B cell (primary cell): Measurements from ENCODE around the gene SRXN1. TPM values are rescaled to one million over a fixed set of nuclear protein-coding genes. Genes with fewer than 3 reads are reported as not detected.

Experiments
- ATAC-seq: fragments of 200-7000 bp; cut with Tn5 transposase; one replicate; pipeline ENCODE4 v1.10.0; 2021; ENCODE audit warnings: low read depth, mild to moderate bottlenecking, moderate number of reproducible peaks, moderate library complexity
- CTCF ChIA-PET: fragments of 350-600 bp; sonication (Branson Sonifier 250); formaldehyde crosslinking; loops from one replicate; lab custom pipeline; 2021; ENCODE audit warnings: antibody characterized with exemption, inconsistent platforms; lab: Charles Lee
- POLR2A ChIA-PET: fragments of 350-600 bp; sonication (Branson Sonifier 250); formaldehyde crosslinking; loops from one replicate; lab custom pipeline; 2021; ENCODE audit warnings: antibody characterized with exemption; lab: Charles Lee
- DNase-seq: peaks from one replicate; pipeline ENCODE4 v3.0.0; 2013
- H2AFZ ChIP-seq: 2 replicates; pipeline ENCODE4 v1.6.1; 2012; ENCODE audit warnings: mild to moderate bottlenecking, low read depth, low read length; ENCODE audit not compliant: insufficient read depth, poor library complexity, severe bottlenecking
- H3K27ac ChIP-seq, 2 donors: 1 replicate in 1 of 2; 2 replicates in 1 of 2; pipeline ENCODE4 v1.5.1; 2012 to 2013; ENCODE audit warnings: low read length in 2 of 2, mild to moderate bottlenecking in 2 of 2, moderate library complexity in 1 of 2
- H3K27me3 ChIP-seq, 4 experiments: fragments of 200-600 bp in 1 of 4; sonication (generic) in 1 of 4; replicated peaks in 1 of 4; 1 replicate in 2 of 4; 2 replicates in 2 of 4; pipeline versions ENCODE4 v1.6.1 to v1.7.0; 2013 to 2016; ENCODE audit warnings: low read length in 3 of 4, mild to moderate bottlenecking in 2 of 4, mixed read lengths in 1 of 4, moderate library complexity in 1 of 4; ENCODE audit not compliant: insufficient read depth in 4 of 4, control insufficient read depth in 3 of 4; ENCODE audit errors: control extremely low read depth in 1 of 4
- H3K36me3 ChIP-seq, 2 experiments: replicated peaks in 1 of 2; 1 replicate in 1 of 2; 2 replicates in 1 of 2; pipeline versions ENCODE4 v1.6.1 to v1.7.1; 2013; ENCODE audit warnings: low read length in 1 of 2; ENCODE audit not compliant: insufficient read depth in 2 of 2, control insufficient read depth in 1 of 2; ENCODE audit errors: control extremely low read depth in 1 of 2, extremely low read depth in 1 of 2
- H3K4me1 ChIP-seq, 2 donors: fragments of 200-600 bp in 1 of 2; sonication (generic) in 1 of 2; 1 replicate in 1 of 2; 2 replicates in 1 of 2; pipeline versions ENCODE4 v1.5.1 to v1.6.1; 2013 to 2017; ENCODE audit warnings: low read length in 2 of 2; ENCODE audit not compliant: control insufficient read depth in 2 of 2, insufficient read depth in 2 of 2
- H3K4me2 ChIP-seq: replicated peaks from 2 replicates; pipeline ENCODE3; 2012; ENCODE audit warnings: mild to moderate bottlenecking, low read depth, low read length; ENCODE audit not compliant: poor library complexity, severe bottlenecking
- H3K4me3 ChIP-seq, 5 experiments: fragments of 200-600 bp in 1 of 5; sonication (generic) in 1 of 5; 1 replicate in 3 of 5; 2 replicates in 2 of 5; pipeline versions ENCODE4 v1.5.1 to v1.7.0; 2011 to 2016; ENCODE audit warnings: low read length in 4 of 5, mild to moderate bottlenecking in 4 of 5, low read depth in 2 of 5, control low read depth in 1 of 5, moderate library complexity in 1 of 5; ENCODE audit not compliant: insufficient read depth in 1 of 5; ENCODE audit errors: control extremely low read depth in 1 of 5, extremely low read depth in 1 of 5
- H3K79me2 ChIP-seq: fragments of 200-600 bp; sonication (generic); one replicate; pipeline ENCODE4 v1.6.0; 2016; ENCODE audit warnings: low read length; ENCODE audit not compliant: control insufficient read depth, insufficient read depth
- H3K9ac ChIP-seq: fragments of 200-600 bp; sonication (generic); 2 replicates; pipeline ENCODE4 v1.6.1; 2017; ENCODE audit warnings: mild to moderate bottlenecking, low read length, moderate library complexity
- H3K9me3 ChIP-seq, 3 donors: one replicate each; pipeline versions ENCODE4 v1.6.1 to v1.7.1; 2013; ENCODE audit warnings: low read length in 2 of 3; ENCODE audit not compliant: control insufficient read depth in 2 of 3, insufficient read depth in 1 of 3; ENCODE audit errors: control extremely low read depth in 1 of 3
- H4K20me1 ChIP-seq: 2 replicates; pipeline ENCODE4 v1.6.0; 2012; ENCODE audit warnings: mild to moderate bottlenecking, low read length; ENCODE audit not compliant: insufficient read depth, control insufficient read depth, poor library complexity, severe bottlenecking
- H3K27ac Mint-ChIP-seq: one replicate; pipeline ENCODE4 v1.8.0; 2021; ENCODE audit warnings: mixed read lengths
- H3K27me3 Mint-ChIP-seq: one replicate; pipeline ENCODE4 v1.8.0; 2021; ENCODE audit warnings: mixed read lengths
- H3K4me1 Mint-ChIP-seq: one replicate; pipeline ENCODE4 v1.8.0; 2021; ENCODE audit warnings: mixed read lengths
- H3K4me3 Mint-ChIP-seq: one replicate; pipeline ENCODE4 v1.8.0; 2021; ENCODE audit warnings: mixed read lengths
- H3K9me3 Mint-ChIP-seq: one replicate; pipeline ENCODE4 v1.8.0; 2022; ENCODE audit warnings: mixed read lengths; ENCODE audit not compliant: insufficient read depth
- CTCF ChIP-seq: fragments of 200-600 bp; IDR thresholded peaks from one replicate; pipeline ENCODE4 v1.8.0; 2022; ENCODE audit warnings: antibody characterized with exemption, mild to moderate bottlenecking
- EZH2 ChIP-seq: IDR thresholded peaks from 2 replicates; pipeline ENCODE4 v1.6.1; 2012; ENCODE audit warnings: borderline replicate concordance, low read depth, mild to moderate bottlenecking, moderate library complexity, low read length; ENCODE audit not compliant: insufficient read depth, poor library complexity, severe bottlenecking
- WGBS: methylation state at CpG from one replicate; pipeline ENCODE4 v1.1.5; 2013; ENCODE audit warnings: missing lambda C conversion rate; ENCODE audit not compliant: insufficient coverage; 5-methylcytosine and 5-hydroxymethylcytosine counted together
- intact Hi-C: fragments of 100-400 bp; cut with micrococcal nuclease; formaldehyde crosslinking; loops from one replicate; pipeline ENCODE4 v1.10.0; 2022
- polyA plus RNA-seq: library from polyadenylated mRNA; depleted of rRNA; stranded (reverse); fragments of >200 nt; gene quantifications from 2 replicates; pipeline ENCODE4 v1.2.3, GENCODE V29; 2012
- total RNA-seq, 2 donors: library from RNA; stranded (reverse); fragments of 120-200 nt in 1 of 2; gene quantifications; 1 replicate in 1 of 2; 2 replicates in 1 of 2; pipeline versions ENCODE4 v1.2.3 to v1.2.4, GENCODE V29; 2013 to 2022

SRXN1 gene
- total and polyA plus RNA-seq, 2 donors (not counting 1 experiment from before 2014, with no cell fraction given): 1.3 to 4.5 TPM

DNA sequence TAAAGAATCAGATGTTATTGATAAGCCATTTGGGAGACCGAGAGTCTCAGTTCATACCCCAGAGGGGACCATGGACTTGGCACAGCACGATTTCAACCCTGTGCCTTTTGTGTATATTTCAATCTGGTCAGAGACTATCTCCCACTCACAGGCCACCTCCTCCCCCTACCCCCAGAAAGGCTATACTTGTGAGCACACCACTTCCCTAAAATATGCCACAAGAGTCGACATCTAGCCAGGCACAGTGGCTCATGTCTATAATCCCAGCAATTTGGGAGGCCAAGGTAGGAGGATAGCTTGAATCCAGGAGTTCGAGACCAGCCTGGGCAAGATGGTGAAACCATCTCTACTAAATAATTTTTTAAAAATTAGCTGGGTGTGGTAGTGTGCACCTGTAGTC lies 29.3 kb downstream of the SRXN1 start:
- H4K20me1 ChIP-seq: no peaks in the 10 kb centered on the region
- no peaks in the 10 kb centered on the region for H3K4me1 Mint-ChIP-seq
- H3K27ac ChIP-seq: no peak overlapping the region
- no peak overlapping the region for H3K27ac Mint-ChIP-seq
- H3K36me3 ChIP-seq: no peaks in the 10 kb centered on the region
- no peak overlapping the region for H3K4me2 ChIP-seq
- peaks cover 0 to 3% (median 0%) of the 10 kb centered on the region in 3 donors for H3K9me3 ChIP-seq
- H3K4me3 ChIP-seq: no peak overlapping the region
- H2AFZ ChIP-seq: no peak overlapping the region
- intact Hi-C loops: no loop called here
- H3K27me3 ChIP-seq: peaks cover 0 to 5% (median 3%) of the 10 kb centered on the region in 4 experiments
- CTCF ChIA-PET: no interaction called here
- H3K4me1 ChIP-seq: no peaks in the 10 kb centered on the region
- TF ChIP-seq CTCF (no peak), EZH2 (no peak)
- no peak overlapping the region for H3K9ac ChIP-seq
- H3K79me2 ChIP-seq: no peaks in the 10 kb centered on the region
- ATAC-seq: no peak
- peaks cover 40% of the 10 kb centered on the region for H3K27me3 Mint-ChIP-seq
- POLR2A ChIA-PET: no interaction called here
- no peaks in the 10 kb centered on the region for H3K9me3 Mint-ChIP-seq
- H3K4me3 Mint-ChIP-seq: no peak overlapping the region
- no peak for DNase-seq
- 36% methylated on average over 2 of the region's 4 CpGs for WGBS

GRCh38 chr20:623021-623420 lies 30.0 kb downstream of the SRXN1 start:
- Histone ChIP-seq H4K20me1 (no peaks in the 10 kb centered on the region), H3K9ac (no peak overlapping the region), H3K4me2 (no peak overlapping the region), H3K4me1 (no peaks in the 10 kb centered on the region), H3K27ac (no peak overlapping the region), H3K27me3 (peaks cover 0 to 10% (median 3%) of the 10 kb centered on the region in 4 experiments), H3K4me3 (no peak overlapping the region), H3K9me3 (peaks cover 0 to 7% (median 2%) of the 10 kb centered on the region in 3 donors), H3K36me3 (no peaks in the 10 kb centered on the region), H2AFZ (no peak overlapping the region), H3K79me2 (no peaks in the 10 kb centered on the region)
- no peaks in the 10 kb centered on the region for H3K4me1 Mint-ChIP-seq
- H3K9me3 Mint-ChIP-seq: peaks cover 1% of the 10 kb centered on the region
- no peak overlapping the region for H3K4me3 Mint-ChIP-seq
- POLR2A ChIA-PET: no interaction called here
- intact Hi-C loops: no loop called here
- no peak overlapping the region for H3K27ac Mint-ChIP-seq
- H3K27me3 Mint-ChIP-seq: peaks cover 40% of the 10 kb centered on the region
- 16% methylated on average over 4 of the region's 4 CpGs for WGBS
- DNase-seq (no peak), ATAC-seq (no peak)
- TF ChIP-seq EZH2: no peak
- CTCF ChIA-PET: no interaction called here
